WI38 (cell line): ENCODE measurements around the gene ZDHHC24.
"Not testable (repeated sequence)": the region's sequence is repeated elsewhere in the genome, so short reads cannot be mapped to it uniquely, and the experiment has no call there.

ENCODE experiments used
- H3K4me3 ChIP-seq: 2 replicates; pipeline ENCODE4 v1.5.1; 2011; ENCODE audit warnings: low read depth, mild to moderate bottlenecking, control low read depth, low read length
- CTCF ChIP-seq: IDR thresholded peaks from 2 replicates; pipeline ENCODE4 v1.5.1; 2012; ENCODE audit warnings: low read depth, mild to moderate bottlenecking, control low read depth, low read length

The ZDHHC24 gene

GRCh38 chr11:66589996-66590675 is 44.3 kb upstream of the ZDHHC24 start:
- no peak for TF ChIP-seq CTCF
- H3K4me3 ChIP-seq = no peak overlapping the region

GRCh38 chr11:66589315-66589714 is 43.5 kb upstream of the ZDHHC24 start:
- H3K4me3 ChIP-seq = not testable (repeated sequence)

GRCh38 chr11:66586136-66586535 is 40.3 kb upstream of the ZDHHC24 start:
- no peak overlapping the region for H3K4me3 ChIP-seq
- no peak for TF ChIP-seq CTCF

- H3K4me3 ChIP-seq = not testable (repeated sequence)
Observed at GRCh38 chr11:66585447-66585846, 39.6 kb upstream of the ZDHHC24 start.

GRCh38 chr11:66582565-66583147 is 36.8 kb upstream of the ZDHHC24 start:
- H3K4me3 ChIP-seq = not testable (repeated sequence)

DNA sequence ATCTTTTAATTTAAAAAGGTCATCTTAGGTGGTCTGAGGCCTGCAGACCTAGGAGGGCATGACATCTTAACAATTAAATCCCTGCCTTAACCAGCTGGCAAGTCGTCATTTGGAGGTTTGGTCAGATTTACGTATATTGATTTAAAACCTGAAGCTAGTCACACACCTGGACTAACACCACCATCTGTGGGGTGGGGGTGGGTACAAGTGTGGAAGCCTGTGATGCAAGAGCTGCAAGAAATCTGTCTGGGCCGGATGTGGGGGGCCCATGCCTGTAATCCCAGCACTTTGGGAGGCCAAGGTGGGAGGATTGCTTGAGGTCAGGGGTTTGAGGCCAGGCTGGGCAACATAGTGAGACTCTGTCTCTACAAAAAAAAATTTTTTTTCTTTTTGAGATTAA is 35.4 kb upstream of the ZDHHC24 start:
- no peak for TF ChIP-seq CTCF
- no peak overlapping the region for H3K4me3 ChIP-seq

DNA sequence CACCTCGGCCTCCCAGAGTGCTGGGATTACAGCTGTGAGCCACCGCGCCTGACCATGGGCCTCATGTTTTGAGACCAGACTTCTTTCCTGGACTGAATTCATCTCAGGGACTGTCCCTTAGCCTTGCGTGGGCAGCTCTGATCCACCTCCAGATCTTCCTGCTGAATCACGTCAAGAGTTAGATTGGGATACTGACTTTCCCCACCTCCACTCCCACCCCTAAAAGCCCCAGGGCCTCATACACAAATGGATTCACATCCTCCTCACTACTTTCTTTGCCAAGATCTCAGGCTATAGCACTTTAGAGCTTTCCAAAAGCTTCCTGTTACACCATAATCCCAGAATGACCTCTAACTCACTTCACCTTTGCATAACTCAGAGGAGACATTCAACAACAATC is 35.0 kb upstream of the ZDHHC24 start:
- no peak for TF ChIP-seq CTCF

GRCh38 chr11:66579017-66579606 is 33.3 kb upstream of the ZDHHC24 start:
- no peak overlapping the region for H3K4me3 ChIP-seq
- TF ChIP-seq CTCF = peak; percentile 83

More for the DNA sequence above, 35.0 kb upstream of the ZDHHC24 start:
- H3K4me3 ChIP-seq = no peak overlapping the region

DNA sequence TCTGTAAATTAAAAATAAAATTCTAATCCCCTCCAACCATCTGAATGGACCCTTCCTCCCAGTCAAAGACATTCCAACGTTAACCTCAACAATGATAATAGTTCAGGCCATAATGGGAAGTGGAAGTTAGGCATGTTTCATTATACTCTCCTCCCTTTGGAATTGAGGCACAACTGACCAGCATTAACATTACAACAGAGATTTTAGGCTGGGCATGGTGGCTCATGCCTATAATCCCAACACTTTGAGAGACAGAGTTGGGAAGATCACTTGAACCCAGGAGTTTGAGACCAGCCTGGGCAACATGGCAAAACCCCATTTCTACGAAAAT is 25.0 kb upstream of the ZDHHC24 start:
- no peak for TF ChIP-seq CTCF

More for the DNA sequence above, 25.0 kb upstream of the ZDHHC24 start:
- no peak overlapping the region for H3K4me3 ChIP-seq
